Right renal pelvis (tissue), 4 donors: Measurements from ENCODE around the gene H2AZ2. TPM values are rescaled to one million over a fixed set of nuclear protein-coding genes. Genes with fewer than 3 reads are reported as not detected.
"Not testable (repeated sequence)": the region's sequence is repeated elsewhere in the genome, so short reads cannot be mapped to it uniquely, and the experiment has no call there.

Experiments used
- DNase-seq, 4 donors: peaks; one replicate each; pipeline ENCODE4 v3.0.0-alpha.2; 2013; ENCODE audit warnings: low read depth in 4 of 4, low spot score in 3 of 4, missing footprints in 1 of 4
- polyA plus RNA-seq, 4 donors: library from polyadenylated mRNA; unstranded; fragments of 120-200 nt; gene quantifications; one replicate each; pipeline ENCODE4 v1.2.1, GENCODE V29; 2013; ENCODE audit not compliant: insufficient read length in 4 of 4

The H2AZ2 gene
- polyA plus RNA-seq, 4 donors: 243 to 279 (median 250) TPM

- no peak for DNase-seq
Measured at GRCh38 chr7:44789990-44790389, 57.9 kb downstream of the H2AZ2 start.

- no peak for DNase-seq
Measured at GRCh38 chr7:44787762-44788161, 60.1 kb downstream of the H2AZ2 start.

DNA sequence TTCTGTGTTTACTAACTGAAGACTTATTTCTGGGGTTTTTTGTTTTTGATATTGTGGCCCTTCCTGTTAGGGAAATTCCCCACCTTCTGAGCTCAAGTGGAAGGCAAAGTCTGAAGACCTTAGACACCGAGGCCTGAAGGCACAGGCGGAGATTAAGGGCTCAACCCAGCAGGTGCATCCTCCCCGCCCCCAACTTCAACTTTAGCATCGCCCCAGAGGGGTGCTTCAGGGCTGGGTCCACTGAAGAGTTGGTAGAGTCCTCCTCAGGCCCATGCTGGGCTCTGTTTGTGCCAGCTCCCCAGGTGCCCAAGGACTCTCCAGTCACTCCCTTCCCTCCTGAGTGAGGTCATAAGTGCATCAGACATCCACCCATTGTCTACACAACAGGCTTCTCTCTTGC, 60.8 kb downstream of the H2AZ2 start:
- no peak for DNase-seq

- not testable (repeated sequence) for DNase-seq
Measured at GRCh38 chr7:44785218-44785617, 62.7 kb downstream of the H2AZ2 start.

DNA sequence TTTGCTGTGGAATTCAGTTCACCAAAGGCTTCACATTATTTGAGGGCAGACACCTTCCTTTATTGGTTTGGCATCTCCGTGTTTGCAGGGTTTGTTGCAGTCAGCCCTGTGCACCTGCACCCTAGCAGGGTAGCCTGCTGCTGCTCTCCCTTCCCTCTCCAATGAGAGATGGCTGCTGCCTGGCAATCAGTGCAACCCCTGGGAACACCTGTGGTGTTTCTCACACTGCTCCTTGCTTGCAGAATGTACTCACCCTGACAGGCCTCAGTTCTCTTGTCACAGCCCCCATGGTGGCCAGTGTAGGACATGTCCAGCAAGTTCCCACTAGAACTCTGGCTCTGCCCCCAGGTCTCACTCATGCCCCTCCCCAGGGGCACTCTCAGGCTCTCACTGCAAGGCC, 63.5 kb downstream of the H2AZ2 start:
- DNase-seq: no peak

DNA sequence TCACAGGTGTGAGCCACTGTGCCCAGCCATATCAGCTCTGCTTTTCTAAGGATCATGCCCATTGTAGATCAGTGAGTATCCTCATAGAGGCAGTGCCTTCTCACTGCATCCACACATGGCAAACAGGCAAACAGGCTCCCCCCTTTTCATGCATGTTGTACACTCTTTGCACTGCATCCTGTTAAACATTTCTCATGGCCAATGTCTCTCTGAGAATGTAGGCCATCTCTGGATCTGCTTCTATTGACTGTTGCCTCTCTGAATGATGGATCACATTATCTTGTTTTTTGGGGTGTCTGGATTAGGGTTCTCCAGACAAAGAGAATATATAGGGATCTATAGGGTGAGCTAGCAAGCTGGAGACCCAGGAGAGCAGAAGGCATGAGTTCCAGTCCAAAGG, 64.5 kb downstream of the H2AZ2 start:
- no peak for DNase-seq

DNA sequence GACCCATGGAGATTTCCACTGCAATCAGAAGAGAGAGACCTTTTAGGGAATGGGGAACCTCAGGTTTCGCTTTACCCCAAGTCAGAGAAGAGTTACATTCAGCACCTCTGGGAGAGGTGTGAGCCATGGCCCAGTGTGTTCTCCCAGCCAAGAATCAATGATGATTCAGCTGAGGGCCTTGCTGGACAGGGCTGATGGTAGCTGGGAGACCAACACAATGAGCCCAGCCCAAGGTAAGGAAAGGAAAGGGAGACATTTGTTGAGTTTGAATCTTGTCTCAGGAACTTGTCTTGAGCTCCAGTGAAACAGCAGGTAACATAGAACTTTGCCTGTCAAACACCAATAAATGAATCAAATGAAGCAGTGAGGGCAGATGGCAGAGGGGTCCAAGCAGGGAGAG, 65.4 kb downstream of the H2AZ2 start:
- DNase-seq: no peak

Other genes starting within 250 kb of the H2AZ2 start
- gene OGDH, start 241.5 kb downstream of the H2AZ2 start, polyA plus RNA-seq: 10 to 100 TPM; 86.3 to 99.6 (median 94.2) TPM
- gene ZMIZ2, start 99.2 kb downstream of the H2AZ2 start, polyA plus RNA-seq: 10 to 100 TPM; 58.4 to 75.3 (median 67.0) TPM
- 1,000 to 10,000 TPM; 1,245 to 1,509 (median 1,378) TPM for gene PPIA, start 51.4 kb downstream of the H2AZ2 start, polyA plus RNA-seq
- 10 to 100 TPM; 31.4 to 38.6 (median 34.2) TPM for gene PURB, start 37.4 kb upstream of the H2AZ2 start, polyA plus RNA-seq
- gene MYO1G, start 130.9 kb upstream of the H2AZ2 start, polyA plus RNA-seq: under 1 TPM; 0.31 to 0.60 (median 0.47) TPM
- gene CCM2, start 152.1 kb upstream of the H2AZ2 start, polyA plus RNA-seq: 10 to 100 TPM; 25.0 to 32.1 (median 25.5) TPM
- 1 to 10 TPM; 6.1 to 9.8 (median 9.5) TPM for gene NACAD, start 240.9 kb upstream of the H2AZ2 start, polyA plus RNA-seq